ENCODE data around the gene TMEM135. TPM values are rescaled to one million over a fixed set of nuclear protein-coding genes. Genes with fewer than 3 reads are reported as not detected.
A peak's percentile ranks its signal among the peaks of the same experiment; 100 is the strongest.
"Not testable (repeated sequence)": the region's sequence is repeated elsewhere in the genome, so short reads cannot be mapped to it uniquely, and the experiment has no call there.

TMEM135 gene
- polyA plus RNA-seq, 1 of the 3 experiments (the other 2 are of a cell fraction): 3.0 TPM

DNA sequence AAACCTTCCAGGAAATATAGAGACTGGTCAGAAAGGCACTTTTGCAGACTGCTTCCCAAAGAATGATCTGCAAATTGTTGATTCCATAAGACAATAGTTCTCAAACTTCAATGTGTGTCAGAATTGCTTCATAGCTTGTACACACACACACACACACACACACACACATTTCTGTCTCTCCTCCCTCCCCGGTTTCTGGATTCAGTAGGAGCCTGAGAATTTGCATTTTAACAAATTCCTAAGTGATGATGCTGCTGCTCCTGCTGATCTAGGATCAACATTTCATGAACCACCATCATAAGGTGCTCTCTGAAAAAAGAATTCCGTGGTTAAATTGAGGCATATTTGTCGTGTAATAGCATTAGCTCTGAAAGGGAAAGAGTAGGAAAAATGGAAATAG lies 47.2 kb upstream of the TMEM135 start:
- WGBS (ENCODE audit: low lambda C conversion rate): 7% methylated on average over 3 of the region's 3 CpGs
- TF ChIP-seq TCF12 (IDR thresholded peaks at IDR 0.05) (peak; percentile 19; the same call in 1 of the 2 replicates), JUND (IDR thresholded peaks at IDR 0.05) (peak; percentile 76), FOSL2 (IDR thresholded peaks at IDR 0.05; ENCODE audit: borderline replicate concordance, low read depth) (peak; percentile 28; the same call in 1 of the 2 replicates), GATA2 (CRISPR knock-in tag; IDR thresholded peaks at IDR 0.05) (no peak), SIN3A (IDR thresholded peaks at IDR 0.05; ENCODE audit: borderline replicate concordance, low read depth, low read length) (no peak), TEAD4 (IDR thresholded peaks at IDR 0.05; ENCODE audit: borderline replicate concordance, insufficient read depth) (peak; percentile 57; the same call in 1 of the 2 replicates), PBX3 (IDR thresholded peaks at IDR 0.05) (0 out of 2 replicates have a peak, but pooled peaks have one; percentile 25), RAD21 (IDR thresholded peaks at IDR 0.05; ENCODE audit: low read length) (no peak)
- Histone ChIP-seq H3K4me3 (ENCODE audit: low read depth in 2 of 2, low read length in 1 of 2) (no peak overlapping the region), H3F3A (replicated peaks; ENCODE audit: insufficient read depth) (peaks cover 10% of the 10 kb centered on the region), H3K4me2 (peak overlapping the region; percentile 16; the same call in 1 of the 2 replicates), H3K4me1 (ENCODE audit: control insufficient read depth in 1 of 2, insufficient read depth in 2 of 2, low read depth in 1 of 2, low read length in 1 of 2) (peaks cover 0 to 44% of the 10 kb centered on the region in 2 experiments; a peak in 1 of 4 replicates), H3K9me2 (no peaks in the 10 kb centered on the region), H3K27me3 (ENCODE audit: insufficient read depth) (no peaks in the 10 kb centered on the region), H2AFZ (ENCODE audit: low read depth) (no peak overlapping the region), H3K9ac (no peak overlapping the region), H3K79me2 (ENCODE audit: insufficient read depth) (no peaks in the 10 kb centered on the region), H4K20me1 (ENCODE audit: insufficient read depth) (no peaks in the 10 kb centered on the region), H3K9me3 (no peaks in the 10 kb centered on the region), H3K27ac (ENCODE audit: low read depth in 2 of 2, low read length in 1 of 2) (peak overlapping the region in 1 of 2 experiments; percentile 33; a peak in 2 of 4 replicates), H3K36me3 (replicated peaks in 1 of 2; ENCODE audit: control insufficient read depth in 1 of 2, insufficient read depth in 2 of 2, low read length in 1 of 2) (no peaks in the 10 kb centered on the region)
- ChIA-PET POLR2A (no interaction called here), CTCF (interaction anchor here (1.2 kb wide), 1 partner anchor 11 kb away, joined by 3 read pairs; no protein-coding TSS in a partner anchor)
- no peak for DNase-seq

DNA sequence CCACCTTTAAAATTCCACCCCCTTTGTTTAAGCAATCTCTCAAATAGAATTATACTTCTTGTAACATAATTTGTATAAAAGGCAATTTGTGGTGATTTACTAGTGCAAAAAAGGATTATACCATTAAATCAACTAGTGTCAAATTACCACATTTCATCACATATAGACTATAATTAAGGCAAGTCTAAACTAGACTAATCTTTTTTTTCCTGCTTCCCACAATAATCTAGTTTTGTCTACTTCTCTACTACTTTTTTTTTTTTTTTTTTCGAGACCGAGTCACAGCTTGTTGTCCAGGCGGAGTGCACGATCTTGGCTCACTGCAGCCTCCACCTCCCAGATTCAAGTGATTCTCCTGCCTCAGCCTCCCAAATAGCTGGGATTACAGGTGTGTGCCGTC lies 46.4 kb upstream of the TMEM135 start:
- Histone ChIP-seq H3K79me2 (ENCODE audit: insufficient read depth) (no peaks in the 10 kb centered on the region), H3F3A (replicated peaks; ENCODE audit: insufficient read depth) (peaks cover 10% of the 10 kb centered on the region), H3K4me3 (ENCODE audit: low read depth in 2 of 2, low read length in 1 of 2) (no peak overlapping the region), H4K20me1 (ENCODE audit: insufficient read depth) (no peaks in the 10 kb centered on the region), H3K9me3 (no peaks in the 10 kb centered on the region), H3K36me3 (replicated peaks in 1 of 2; ENCODE audit: control insufficient read depth in 1 of 2, insufficient read depth in 2 of 2, low read length in 1 of 2) (no peaks in the 10 kb centered on the region), H3K4me1 (ENCODE audit: control insufficient read depth in 1 of 2, insufficient read depth in 2 of 2, low read depth in 1 of 2, low read length in 1 of 2) (peaks cover 0 to 44% of the 10 kb centered on the region in 2 experiments; a peak in 1 of 4 replicates), H3K27ac (ENCODE audit: low read depth in 2 of 2, low read length in 1 of 2) (peak overlapping the region in 1 of 2 experiments; percentile 33; a peak in 1 of 4 replicates), H3K9ac (no peak overlapping the region), H3K9me2 (no peaks in the 10 kb centered on the region), H3K4me2 (no peak overlapping the region), H2AFZ (ENCODE audit: low read depth) (no peak overlapping the region), H3K27me3 (ENCODE audit: insufficient read depth) (no peaks in the 10 kb centered on the region)
- 86% methylated on average over 5 of the region's 5 CpGs for WGBS (ENCODE audit: low lambda C conversion rate)
- TF ChIP-seq, protein P1, sequence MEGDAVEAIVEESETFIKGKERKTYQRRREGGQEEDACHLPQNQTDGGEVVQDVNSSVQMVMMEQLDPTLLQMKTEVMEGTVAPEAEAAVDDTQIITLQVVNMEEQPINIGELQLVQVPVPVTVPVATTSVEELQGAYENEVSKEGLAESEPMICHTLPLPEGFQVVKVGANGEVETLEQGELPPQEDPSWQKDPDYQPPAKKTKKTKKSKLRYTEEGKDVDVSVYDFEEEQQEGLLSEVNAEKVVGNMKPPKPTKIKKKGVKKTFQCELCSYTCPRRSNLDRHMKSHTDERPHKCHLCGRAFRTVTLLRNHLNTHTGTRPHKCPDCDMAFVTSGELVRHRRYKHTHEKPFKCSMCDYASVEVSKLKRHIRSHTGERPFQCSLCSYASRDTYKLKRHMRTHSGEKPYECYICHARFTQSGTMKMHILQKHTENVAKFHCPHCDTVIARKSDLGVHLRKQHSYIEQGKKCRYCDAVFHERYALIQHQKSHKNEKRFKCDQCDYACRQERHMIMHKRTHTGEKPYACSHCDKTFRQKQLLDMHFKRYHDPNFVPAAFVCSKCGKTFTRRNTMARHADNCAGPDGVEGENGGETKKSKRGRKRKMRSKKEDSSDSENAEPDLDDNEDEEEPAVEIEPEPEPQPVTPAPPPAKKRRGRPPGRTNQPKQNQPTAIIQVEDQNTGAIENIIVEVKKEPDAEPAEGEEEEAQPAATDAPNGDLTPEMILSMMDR (IDR thresholded peaks at IDR 0.05): no peak
- no peak for TF ChIP-seq RXRA (IDR thresholded peaks at IDR 0.05; ENCODE audit: borderline replicate concordance, low read depth)
- TF ChIP-seq, protein P2, sequence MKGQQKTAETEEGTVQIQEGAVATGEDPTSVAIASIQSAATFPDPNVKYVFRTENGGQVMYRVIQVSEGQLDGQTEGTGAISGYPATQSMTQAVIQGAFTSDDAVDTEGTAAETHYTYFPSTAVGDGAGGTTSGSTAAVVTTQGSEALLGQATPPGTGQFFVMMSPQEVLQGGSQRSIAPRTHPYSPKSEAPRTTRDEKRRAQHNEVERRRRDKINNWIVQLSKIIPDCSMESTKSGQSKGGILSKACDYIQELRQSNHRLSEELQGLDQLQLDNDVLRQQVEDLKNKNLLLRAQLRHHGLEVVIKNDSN (IDR thresholded peaks at IDR 0.05; ENCODE audit: borderline replicate concordance, low read depth): no peak
- no peak for TF ChIP-seq NRF1 (IDR thresholded peaks at IDR 0.05; ENCODE audit: low read depth, low read length)
- TF ChIP-seq, protein P3, sequence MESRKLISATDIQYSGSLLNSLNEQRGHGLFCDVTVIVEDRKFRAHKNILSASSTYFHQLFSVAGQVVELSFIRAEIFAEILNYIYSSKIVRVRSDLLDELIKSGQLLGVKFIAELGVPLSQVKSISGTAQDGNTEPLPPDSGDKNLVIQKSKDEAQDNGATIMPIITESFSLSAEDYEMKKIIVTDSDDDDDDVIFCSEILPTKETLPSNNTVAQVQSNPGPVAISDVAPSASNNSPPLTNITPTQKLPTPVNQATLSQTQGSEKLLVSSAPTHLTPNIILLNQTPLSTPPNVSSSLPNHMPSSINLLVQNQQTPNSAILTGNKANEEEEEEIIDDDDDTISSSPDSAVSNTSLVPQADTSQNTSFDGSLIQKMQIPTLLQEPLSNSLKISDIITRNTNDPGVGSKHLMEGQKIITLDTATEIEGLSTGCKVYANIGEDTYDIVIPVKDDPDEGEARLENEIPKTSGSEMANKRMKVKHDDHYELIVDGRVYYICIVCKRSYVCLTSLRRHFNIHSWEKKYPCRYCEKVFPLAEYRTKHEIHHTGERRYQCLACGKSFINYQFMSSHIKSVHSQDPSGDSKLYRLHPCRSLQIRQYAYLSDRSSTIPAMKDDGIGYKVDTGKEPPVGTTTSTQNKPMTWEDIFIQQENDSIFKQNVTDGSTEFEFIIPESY (IDR thresholded peaks at IDR 0.05; ENCODE audit: borderline replicate concordance, low read depth): no peak
- TF ChIP-seq MEF2A (IDR thresholded peaks at IDR 0.05; ENCODE audit: borderline replicate concordance, low read depth): no peak
- TF ChIP-seq TAF1 (IDR thresholded peaks at IDR 0.05; ENCODE audit: borderline replicate concordance, low read depth, low read length): no peak
- ChIA-PET CTCF (no interaction called here), POLR2A (no interaction called here)
- DNase-seq: no peak

DNA sequence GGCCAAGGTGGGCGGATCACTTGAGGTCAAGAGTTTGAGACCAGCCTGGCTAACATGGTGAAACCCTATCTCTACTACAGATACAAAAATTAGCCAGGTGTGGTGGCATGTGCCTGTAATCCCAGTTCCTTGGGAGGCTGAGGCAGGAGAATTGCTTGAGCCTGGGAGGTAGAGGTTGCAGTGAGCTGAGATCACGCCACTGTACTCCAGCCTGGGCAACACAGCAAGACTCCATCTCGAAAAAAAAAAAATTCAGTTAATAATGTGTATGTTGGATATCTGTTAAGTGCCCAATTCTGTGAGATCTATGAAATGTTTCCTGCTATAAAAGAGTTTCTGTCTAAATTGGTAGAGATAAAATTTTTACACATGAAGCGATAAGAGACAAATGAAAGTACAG lies 45.4 kb upstream of the TMEM135 start:
- CTCF ChIA-PET; H3K4me2 ChIP-seq; H4K20me1 ChIP-seq (ENCODE audit: insufficient read depth); H3K9ac ChIP-seq; H3K36me3 ChIP-seq (replicated peaks in 1 of 2; ENCODE audit: control insufficient read depth in 1 of 2, insufficient read depth in 2 of 2, low read length in 1 of 2); H3K27me3 ChIP-seq (ENCODE audit: insufficient read depth); POLR2A ChIA-PET; H3K79me2 ChIP-seq (ENCODE audit: insufficient read depth); H3K27ac ChIP-seq (ENCODE audit: low read depth in 2 of 2, low read length in 1 of 2); H3K4me3 ChIP-seq (ENCODE audit: low read depth in 2 of 2, low read length in 1 of 2); DNase-seq; H3K9me2 ChIP-seq; H2AFZ ChIP-seq (ENCODE audit: low read depth); H3K9me3 ChIP-seq: not testable (repeated sequence)
- H3K4me1 ChIP-seq (ENCODE audit: control insufficient read depth in 1 of 2, insufficient read depth in 2 of 2, low read depth in 1 of 2, low read length in 1 of 2): peaks cover 0 to 44% of the 10 kb centered on the region in 2 experiments; a peak in 1 of 4 replicates
- H3F3A ChIP-seq (replicated peaks; ENCODE audit: insufficient read depth): peaks cover 10% of the 10 kb centered on the region
- 92% methylated on average over 4 of the region's 4 CpGs for WGBS (ENCODE audit: low lambda C conversion rate)

All from SK-N-SH (cell line).